Hepatocyte (in vitro differentiated cells): ENCODE results near the gene BPIFA2.

Experiments used
- CTCF ChIP-seq: fragments of 200-600 bp; sonication (generic); IDR thresholded peaks from 2 replicates; pipeline ENCODE4 v1.5.1; 2016; ENCODE audit warnings: antibody characterized with exemption, mild to moderate bottlenecking; ENCODE audit not compliant: poor library complexity
- EZH2 ChIP-seq: fragments of 200-600 bp; sonication (generic); IDR thresholded peaks from 2 replicates; pipeline ENCODE4 v1.6.1; 2016; ENCODE audit warnings: antibody characterized with exemption, mild to moderate bottlenecking, borderline replicate concordance
- EZH2phosphoT487 ChIP-seq: fragments of 200-600 bp; sonication (generic); IDR thresholded peaks from one replicate; pipeline ENCODE4 v1.6.1; 2018; ENCODE audit warnings: antibody characterized with exemption, mild to moderate bottlenecking, low read depth, moderate library complexity; ENCODE audit not compliant: unreplicated experiment, severe bottlenecking

GRCh38 chr20:33119725-33120720 is 47.9 kb upstream of the BPIFA2 start:
- TF ChIP-seq CTCF: no peak
- no peak for TF ChIP-seq EZH2
- no peak for TF ChIP-seq EZH2phosphoT487
